ENCODE measurements around the gene PIP5K1B.

PIP5K1B gene

GRCh38 chr9:68822596-68823165 lies 117.6 kb downstream of the PIP5K1B start:
- no peak for DNase-seq

GRCh38 chr9:68825762-68826472 lies 120.9 kb downstream of the PIP5K1B start:
- DNase-seq = no peak

GRCh38 chr9:68827837-68828744 lies 123.1 kb downstream of the PIP5K1B start:
- no peak for DNase-seq

- DNase-seq = no peak
Measured at GRCh38 chr9:68832101-68832500, 127.1 kb downstream of the PIP5K1B start.

- DNase-seq = no peak
Measured at GRCh38 chr9:68832861-68833518, 128.0 kb downstream of the PIP5K1B start.

GRCh38 chr9:68834931-68835520 lies 130.0 kb downstream of the PIP5K1B start:
- no peak for DNase-seq

GRCh38 chr9:68836788-68837187 lies 131.7 kb downstream of the PIP5K1B start:
- DNase-seq = no peak

- DNase-seq = no peak
Measured at GRCh38 chr9:68838245-68838644, 133.2 kb downstream of the PIP5K1B start.

- DNase-seq = no peak
Measured at GRCh38 chr9:68841276-68842052, 136.4 kb downstream of the PIP5K1B start.

- no peak for DNase-seq
Measured at GRCh38 chr9:68842568-68842967, 137.5 kb downstream of the PIP5K1B start.

- DNase-seq = no peak
Measured at GRCh38 chr9:68843239-68843638, 138.2 kb downstream of the PIP5K1B start.

- no peak for DNase-seq
Measured at GRCh38 chr9:68844157-68844556, 139.1 kb downstream of the PIP5K1B start.

GRCh38 chr9:68844631-68845612 lies 139.9 kb downstream of the PIP5K1B start:
- peak; percentile 2 for DNase-seq

GRCh38 chr9:68847765-68848164 lies 142.7 kb downstream of the PIP5K1B start:
- DNase-seq = no peak

- DNase-seq = no peak
Measured at GRCh38 chr9:68851657-68852056, 146.6 kb downstream of the PIP5K1B start.

- no peak for DNase-seq
Measured at GRCh38 chr9:68852941-68853340, 147.9 kb downstream of the PIP5K1B start.

GRCh38 chr9:68859347-68859746 lies 154.3 kb downstream of the PIP5K1B start:
- DNase-seq = no peak

- no peak for DNase-seq
Measured at GRCh38 chr9:68860419-68860818, 155.4 kb downstream of the PIP5K1B start.

- no peak for DNase-seq
Measured at GRCh38 chr9:68861436-68861835, 156.4 kb downstream of the PIP5K1B start.

- no peak for DNase-seq
Measured at GRCh38 chr9:68867066-68867465, 162.0 kb downstream of the PIP5K1B start.

- no peak for DNase-seq
Measured at GRCh38 chr9:68869022-68869421, 164.0 kb downstream of the PIP5K1B start.
